Dedifferentiated amniotic fluid mesenchymal stem cell (primary cell): ENCODE results near the gene FBXO41.
"Not testable (repeated sequence)": the region's sequence is repeated elsewhere in the genome, so short reads cannot be mapped to it uniquely, and the experiment has no call there.

ENCODE experiments used
- DNase-seq: peaks from one replicate; pipeline ENCODE4 v3.0.0-alpha.2; 2016; ENCODE audit errors: extremely low spot score

The FBXO41 gene

GRCh38 chr2:73286134-73286655 lies 1.9 kb upstream of the FBXO41 start:
- no peak for DNase-seq

GRCh38 chr2:73285159-73285739 lies 971 bp upstream of the FBXO41 start:
- no peak for DNase-seq

GRCh38 chr2:73283545-73284295 lies 558 bp downstream of the FBXO41 start:
- no peak for DNase-seq

GRCh38 chr2:73282924-73283544 lies 1.2 kb downstream of the FBXO41 start:
- DNase-seq, result no peak

GRCh38 chr2:73281244-73281643 lies 3.0 kb downstream of the FBXO41 start:
- no peak for DNase-seq

GRCh38 chr2:73279852-73280251 lies 4.4 kb downstream of the FBXO41 start:
- no peak for DNase-seq

GRCh38 chr2:73272270-73272669 lies 12.0 kb downstream of the FBXO41 start:
- no peak for DNase-seq

GRCh38 chr2:73269686-73270465 lies 14.4 kb downstream of the FBXO41 start:
- DNase-seq, result no peak

GRCh38 chr2:73268830-73269685 lies 15.2 kb downstream of the FBXO41 start:
- DNase-seq, result no peak

GRCh38 chr2:73268366-73268829 lies 15.9 kb downstream of the FBXO41 start:
- DNase-seq, result no peak

GRCh38 chr2:73267008-73267407 lies 17.3 kb downstream of the FBXO41 start:
- no peak for DNase-seq

- no peak for DNase-seq
Observed at GRCh38 chr2:73266061-73266901, 18.0 kb downstream of the FBXO41 start.

- DNase-seq, result no peak
Observed at GRCh38 chr2:73265298-73266060, 18.8 kb downstream of the FBXO41 start.

GRCh38 chr2:73264783-73265182 lies 19.5 kb downstream of the FBXO41 start:
- no peak for DNase-seq

GRCh38 chr2:73264332-73264606 lies 20.0 kb downstream of the FBXO41 start:
- DNase-seq, result no peak

- DNase-seq, result no peak
Observed at GRCh38 chr2:73263540-73264331, 20.5 kb downstream of the FBXO41 start.

GRCh38 chr2:73262691-73263429 lies 21.4 kb downstream of the FBXO41 start:
- DNase-seq, result not testable (repeated sequence)

GRCh38 chr2:73262108-73262651 lies 22.1 kb downstream of the FBXO41 start:
- no peak for DNase-seq
